ENCODE measurements around the gene SMPX. TPM values are rescaled to one million over a fixed set of nuclear protein-coding genes. Genes with fewer than 3 reads are reported as not detected.

SMPX gene
- total and polyA plus RNA-seq, 9 of the 15 experiments (the other 6 are each of a cell fraction or from before 2014, with no cell fraction given), result not detected

DNA sequence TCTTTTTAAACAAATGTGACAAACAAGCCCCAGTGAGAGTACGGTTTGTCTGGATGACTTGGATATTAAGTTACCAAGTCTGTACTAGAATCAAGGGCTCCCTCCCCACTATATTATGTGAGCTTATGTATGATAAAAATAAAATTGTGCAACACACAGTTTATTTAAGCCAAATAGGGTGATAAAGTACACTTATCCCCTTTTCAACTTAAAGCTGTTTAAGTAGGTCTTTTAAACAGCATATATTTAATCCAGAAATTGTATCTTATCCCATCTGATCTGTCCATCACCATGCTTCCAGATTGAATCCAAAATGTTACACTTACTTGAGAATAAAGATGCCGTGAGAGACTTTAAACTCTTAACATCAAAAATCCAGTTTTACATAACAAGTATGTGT is 97.8 kb downstream of the SMPX start:
- FAIRE-seq, result no peak
- in situ Hi-C loops (cut with MboI), result no loop called here
- Histone ChIP-seq H3K9me3 (replicated peaks; ENCODE audit: control insufficient read depth, insufficient read depth, low read depth, low read length) (no peaks in the 10 kb centered on the region), H3K9me1 (ENCODE audit: control insufficient read depth, insufficient read depth, low read length) (no peaks in the 10 kb centered on the region), H3K4me2 (ENCODE audit: insufficient read depth, low read length) (no peak overlapping the region), H3K4me3 (no peak overlapping the region), H3K27ac (ENCODE audit: extremely low read depth, low read depth, low read length) (no peak overlapping the region), H3K79me2 (ENCODE audit: control insufficient read depth, insufficient read depth, low read length) (no peaks in the 10 kb centered on the region), H3K36me3 (ENCODE audit: control insufficient read depth, insufficient read depth, low read length) (no peaks in the 10 kb centered on the region), H3K4me1 (replicated peaks in 1 of 2; ENCODE audit: control insufficient read depth in 2 of 2, insufficient read depth in 2 of 2, low read length in 2 of 2) (no peaks in the 10 kb centered on the region; a peak in 1 of 5 replicates), H3K9ac (ENCODE audit: insufficient read depth in 1 of 2, low read depth in 2 of 2, low read length in 2 of 2) (no peak overlapping the region), H4K20me1 (replicated peaks; ENCODE audit: control insufficient read depth, insufficient read depth, low read length) (no peaks in the 10 kb centered on the region), H2AFZ (ENCODE audit: low read depth, low read length) (no peak overlapping the region), H3K27me3 (ENCODE audit: control insufficient read depth in 2 of 2, insufficient read depth in 2 of 2, low read length in 2 of 2) (no peaks in the 10 kb centered on the region)
- no TSS peak for BruUV-seq (replicated peaks)
- intact Hi-C loops (cut with micrococcal nuclease), result no loop called here
- no peak for DNase-seq (ENCODE audit: extremely low read depth in 1 of 4, low spot score in 3 of 4)
- POLR2A ChIA-PET, result no interaction called here
- CTCF ChIA-PET (ENCODE audit: low intra/inter-chr PET ratio), result no interaction called here
- ATAC-seq, result no peak
- WGBS (ENCODE audit: insufficient coverage, low coverage, missing lambda C conversion rate), result 0% methylated on average over 2 of the region's 2 CpGs
- no peak for TF ChIP-seq MEF2D (tag; conservative IDR thresholded peaks at IDR 0.05; ENCODE audit: low read depth)
- TF ChIP-seq, protein P1, sequence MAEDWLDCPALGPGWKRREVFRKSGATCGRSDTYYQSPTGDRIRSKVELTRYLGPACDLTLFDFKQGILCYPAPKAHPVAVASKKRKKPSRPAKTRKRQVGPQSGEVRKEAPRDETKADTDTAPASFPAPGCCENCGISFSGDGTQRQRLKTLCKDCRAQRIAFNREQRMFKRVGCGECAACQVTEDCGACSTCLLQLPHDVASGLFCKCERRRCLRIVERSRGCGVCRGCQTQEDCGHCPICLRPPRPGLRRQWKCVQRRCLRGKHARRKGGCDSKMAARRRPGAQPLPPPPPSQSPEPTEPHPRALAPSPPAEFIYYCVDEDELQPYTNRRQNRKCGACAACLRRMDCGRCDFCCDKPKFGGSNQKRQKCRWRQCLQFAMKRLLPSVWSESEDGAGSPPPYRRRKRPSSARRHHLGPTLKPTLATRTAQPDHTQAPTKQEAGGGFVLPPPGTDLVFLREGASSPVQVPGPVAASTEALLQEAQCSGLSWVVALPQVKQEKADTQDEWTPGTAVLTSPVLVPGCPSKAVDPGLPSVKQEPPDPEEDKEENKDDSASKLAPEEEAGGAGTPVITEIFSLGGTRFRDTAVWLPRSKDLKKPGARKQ (CRISPR knock-in tag; IDR thresholded peaks at IDR 0.05), result no peak
- TF ChIP-seq KDM1A (IDR thresholded peaks at IDR 0.05), result no peak
- TF ChIP-seq SIRT6 (IDR thresholded peaks at IDR 0.05; ENCODE audit: low read depth, low read length), result no peak
- no peak for TF ChIP-seq ZNF197 (CRISPR knock-in tag; IDR thresholded peaks at IDR 0.05; ENCODE audit: low read depth)
- TF ChIP-seq TSC22D4 (tag; IDR thresholded peaks at IDR 0.05), result no peak
- TF ChIP-seq KDM5B (IDR thresholded peaks at IDR 0.05; ENCODE audit: insufficient replicate concordance, low read depth, low read length), result no peak
- no peak for TF ChIP-seq FOXP1 (CRISPR knock-in tag; IDR thresholded peaks at IDR 0.05)
- TF ChIP-seq, protein P2, sequence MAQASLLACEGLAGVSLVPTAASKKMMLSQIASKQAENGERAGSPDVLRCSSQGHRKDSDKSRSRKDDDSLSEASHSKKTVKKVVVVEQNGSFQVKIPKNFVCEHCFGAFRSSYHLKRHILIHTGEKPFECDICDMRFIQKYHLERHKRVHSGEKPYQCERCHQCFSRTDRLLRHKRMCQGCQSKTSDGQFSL (CRISPR knock-in tag; IDR thresholded peaks at IDR 0.05), result no peak
- TF ChIP-seq, protein P2 (tag; IDR thresholded peaks at IDR 0.05), result no peak
- no peak for TF ChIP-seq NCOA4 (IDR thresholded peaks at IDR 0.05; ENCODE audit: partially characterized antibody)
- no peak for TF ChIP-seq TCF7 (IDR thresholded peaks at IDR 0.05; ENCODE audit: borderline replicate concordance)
- no peak for TF ChIP-seq XRCC5 (IDR thresholded peaks at IDR 0.05; ENCODE audit: low read depth, low read length)
- TF ChIP-seq, protein P3, sequence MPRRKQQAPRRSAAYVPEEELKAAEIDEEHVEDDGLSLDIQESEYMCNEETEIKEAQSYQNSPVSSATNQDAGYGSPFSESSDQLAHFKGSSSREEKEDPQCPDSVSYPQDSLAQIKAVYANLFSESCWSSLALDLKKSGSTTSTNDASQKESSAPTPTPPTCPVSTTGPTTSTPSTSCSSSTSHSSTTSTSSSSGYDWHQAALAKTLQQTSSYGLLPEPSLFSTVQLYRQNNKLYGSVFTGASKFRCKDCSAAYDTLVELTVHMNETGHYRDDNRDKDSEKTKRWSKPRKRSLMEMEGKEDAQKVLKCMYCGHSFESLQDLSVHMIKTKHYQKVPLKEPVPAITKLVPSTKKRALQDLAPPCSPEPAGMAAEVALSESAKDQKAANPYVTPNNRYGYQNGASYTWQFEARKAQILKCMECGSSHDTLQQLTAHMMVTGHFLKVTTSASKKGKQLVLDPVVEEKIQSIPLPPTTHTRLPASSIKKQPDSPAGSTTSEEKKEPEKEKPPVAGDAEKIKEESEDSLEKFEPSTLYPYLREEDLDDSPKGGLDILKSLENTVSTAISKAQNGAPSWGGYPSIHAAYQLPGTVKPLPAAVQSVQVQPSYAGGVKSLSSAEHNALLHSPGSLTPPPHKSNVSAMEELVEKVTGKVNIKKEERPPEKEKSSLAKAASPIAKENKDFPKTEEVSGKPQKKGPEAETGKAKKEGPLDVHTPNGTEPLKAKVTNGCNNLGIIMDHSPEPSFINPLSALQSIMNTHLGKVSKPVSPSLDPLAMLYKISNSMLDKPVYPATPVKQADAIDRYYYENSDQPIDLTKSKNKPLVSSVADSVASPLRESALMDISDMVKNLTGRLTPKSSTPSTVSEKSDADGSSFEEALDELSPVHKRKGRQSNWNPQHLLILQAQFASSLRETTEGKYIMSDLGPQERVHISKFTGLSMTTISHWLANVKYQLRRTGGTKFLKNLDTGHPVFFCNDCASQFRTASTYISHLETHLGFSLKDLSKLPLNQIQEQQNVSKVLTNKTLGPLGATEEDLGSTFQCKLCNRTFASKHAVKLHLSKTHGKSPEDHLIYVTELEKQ (CRISPR knock-in tag; IDR thresholded peaks at IDR 0.05), result no peak

Data from K562 (cell line).